PFSK-1 (cell line): ENCODE measurements around the gene SDK1.

Source experiments
- POLR2AphosphoS5 ChIP-seq: IDR thresholded peaks from 2 replicates; pipeline ENCODE4 v1.6.1; 2012; ENCODE audit warnings: low read depth, mild to moderate bottlenecking, control low read depth, low read length, moderate library complexity
- SIN3A ChIP-seq: IDR thresholded peaks from 2 replicates; pipeline ENCODE4 v1.6.1; 2012; ENCODE audit warnings: mild to moderate bottlenecking, low read length, moderate library complexity, borderline replicate concordance; ENCODE audit not compliant: insufficient read depth

GRCh38 chr7:3378390-3379150 is 77.5 kb downstream of the SDK1 start:
- TF ChIP-seq SIN3A (no peak), POLR2AphosphoS5 (no peak)
